HG02981 (cell line): ENCODE results near the gene SLC34A3.

Experiments used
- ATAC-seq: cut with Tn5 transposase; IDR thresholded peaks from one replicate; pipeline ENCODE4 v1.9.1; 2021; ENCODE audit warnings: mild to moderate bottlenecking, moderate library complexity; ENCODE audit not compliant: unreplicated experiment

The SLC34A3 gene

GRCh38 chr9:137217276-137218211, 13.2 kb upstream of the SLC34A3 start:
- ATAC-seq: no peak

- no peak for ATAC-seq
Measured at GRCh38 chr9:137218212-137218753, 12.4 kb upstream of the SLC34A3 start.

GRCh38 chr9:137218754-137219271, 11.9 kb upstream of the SLC34A3 start:
- ATAC-seq: no peak

GRCh38 chr9:137219757-137220316, 10.9 kb upstream of the SLC34A3 start:
- no peak for ATAC-seq

GRCh38 chr9:137220317-137221094, 10.2 kb upstream of the SLC34A3 start:
- ATAC-seq: no peak

- no peak for ATAC-seq
Measured at GRCh38 chr9:137221095-137221505, 9.6 kb upstream of the SLC34A3 start.

- ATAC-seq: no peak
Measured at GRCh38 chr9:137221506-137222111, 9.1 kb upstream of the SLC34A3 start.

- ATAC-seq: peak; percentile 2
Measured at GRCh38 chr9:137222190-137223077, 8.3 kb upstream of the SLC34A3 start, which contains the start of gene RNF208. Gene RNF208 (minus strand): TSS chr9:137222240. CDS start chr9:137221212, 1,028 bp downstream.

GRCh38 chr9:137223078-137223970, 7.4 kb upstream of the SLC34A3 start:
- peak; percentile 70 for ATAC-seq

- no peak for ATAC-seq
Measured at GRCh38 chr9:137224830-137225694, 5.6 kb upstream of the SLC34A3 start, which contains the start of gene CYSRT1. Gene CYSRT1 (plus strand): TSS chr9:137225174. CDS start chr9:137225622, 448 bp downstream.

- ATAC-seq: no peak
Measured at GRCh38 chr9:137225699-137226331, 4.9 kb upstream of the SLC34A3 start.

GRCh38 chr9:137226338-137227053, 4.2 kb upstream of the SLC34A3 start:
- no peak for ATAC-seq

GRCh38 chr9:137227054-137227852, 3.4 kb upstream of the SLC34A3 start, which contains the start of gene RNF224:
Gene RNF224 (plus strand): TSS chr9:137227502. CDS start chr9:137228336, 834 bp downstream.
- ATAC-seq: no peak

GRCh38 chr9:137227853-137228505, 2.7 kb upstream of the SLC34A3 start:
- no peak for ATAC-seq

GRCh38 chr9:137228506-137228967, 2.2 kb upstream of the SLC34A3 start:
- ATAC-seq: no peak
